H1 (cell line): ENCODE measurements around the gene CD96. TPM values are rescaled to one million over a fixed set of nuclear protein-coding genes. Genes with fewer than 3 reads are reported as not detected.

Experiments used
- CTCF ChIA-PET: fragments of 300-600 bp; sonication (Branson Sonifier 250); formaldehyde crosslinking; loops from one replicate; lab custom pipeline; 2021; ENCODE audit not compliant: partially characterized antibody; lab: Charles Lee
- POLR2A ChIA-PET: fragments of 300-600 bp; sonication (Branson Sonifier 250); formaldehyde crosslinking; loops from one replicate; lab custom pipeline; 2021; ENCODE audit warnings: inconsistent platforms; ENCODE audit not compliant: partially characterized antibody; lab: Charles Lee
- DNase-seq, 2 experiments: peaks; one replicate each; pipeline versions ENCODE4 v3.0.0 to v3.0.0-alpha.2; 2010 to 2022; ENCODE audit warnings: low spot score in 2 of 2, low read depth in 1 of 2, mixed read lengths in 1 of 2
- FAIRE-seq: peaks from 2 replicates; lab custom pipeline; 2011; peaks lifted over from hg19 to GRCh38; lab: Jason Lieb, UNC
- H2AFZ ChIP-seq: 2 replicates; pipeline ENCODE4 v1.8.1; 2012; ENCODE audit warnings: low read length, inconsistent platforms
- H2AK5ac ChIP-seq: 2 replicates; pipeline ENCODE4 v1.6.1; 2013; ENCODE audit warnings: low read depth, low read length
- H2BK120ac ChIP-seq: replicated peaks from 2 replicates; pipeline ENCODE3; 2013; ENCODE audit warnings: low read depth, low read length, inconsistent platforms
- H2BK12ac ChIP-seq: 2 replicates; pipeline ENCODE4 v1.6.1; 2013; ENCODE audit warnings: low read depth, low read length
- H2BK15ac ChIP-seq: 2 replicates; pipeline ENCODE4 v1.6.1; 2013; ENCODE audit warnings: low read length
- H2BK20ac ChIP-seq: 2 replicates; pipeline ENCODE4 v1.6.1; 2013; ENCODE audit warnings: low read length
- H2BK5ac ChIP-seq: 2 replicates; pipeline ENCODE4 v1.6.1; 2013; ENCODE audit warnings: low read depth, low read length
- H3K14ac ChIP-seq: 2 replicates; pipeline ENCODE4 v1.6.1; 2013; ENCODE audit warnings: inconsistent platforms; ENCODE audit not compliant: insufficient read length
- H3K18ac ChIP-seq: 2 replicates; pipeline ENCODE4 v1.6.1; 2013; ENCODE audit warnings: low read length; ENCODE audit errors: extremely low read depth
- H3K23ac ChIP-seq: 2 replicates; pipeline ENCODE4 v1.6.1; 2013; ENCODE audit warnings: inconsistent platforms; ENCODE audit not compliant: insufficient read length
- H3K23me2 ChIP-seq: 2 replicates; pipeline ENCODE4 v1.6.1; 2013; ENCODE audit warnings: low read depth, low read length
- H3K27ac ChIP-seq: 2 replicates; pipeline ENCODE4 v1.6.1; 2011; ENCODE audit warnings: low read depth, low read length, inconsistent platforms
- H3K27me3 ChIP-seq, 4 experiments: replicated peaks in 1 of 4; 1 replicate in 1 of 4; 2 replicates in 3 of 4; pipeline versions ENCODE4 v1.6.1 to v1.8.1; 2011 to 2013; ENCODE audit warnings: low read length in 3 of 4, mild to moderate bottlenecking in 3 of 4, inconsistent platforms in 2 of 4, mixed read lengths in 2 of 4, moderate library complexity in 1 of 4; ENCODE audit not compliant: control insufficient read depth in 3 of 4, insufficient read depth in 3 of 4; ENCODE audit errors: extremely low read depth in 1 of 4
- H3K36me3 ChIP-seq, 4 experiments: 2 replicates each; pipeline versions ENCODE4 v1.6.1 to v1.8.1; 2011 to 2013; ENCODE audit warnings: mild to moderate bottlenecking in 4 of 4, low read length in 3 of 4, moderate library complexity in 2 of 4, control low read depth in 1 of 4, inconsistent platforms in 1 of 4; ENCODE audit not compliant: insufficient read depth in 4 of 4, control insufficient read depth in 2 of 4
- H3K4ac ChIP-seq: replicated peaks from 2 replicates; pipeline ENCODE3; 2013; ENCODE audit warnings: low read length, low read depth, mixed read lengths, inconsistent platforms; ENCODE audit not compliant: insufficient read length
- H3K4me1 ChIP-seq, 4 experiments: replicated peaks in 1 of 4; 1 replicate in 1 of 4; 2 replicates in 3 of 4; pipeline versions ENCODE4 v1.6.1 to v1.8.1; 2011 to 2013; ENCODE audit warnings: low read length in 3 of 4, inconsistent platforms in 2 of 4, mixed read lengths in 1 of 4; ENCODE audit not compliant: insufficient read depth in 4 of 4, control insufficient read depth in 3 of 4
- H3K4me2 ChIP-seq, 2 experiments: 2 replicates each; pipeline versions ENCODE4 v1.6.1 to v1.8.1; 2011 to 2013; ENCODE audit warnings: low read depth in 2 of 2, low read length in 2 of 2, control low read depth in 1 of 2, inconsistent platforms in 1 of 2, mild to moderate bottlenecking in 1 of 2; ENCODE audit not compliant: insufficient read depth in 1 of 2
- H3K4me3 ChIP-seq, 4 experiments: fragments of 200-600, 300-600 bp in 1 of 4; sonication (generic), shearing (Covaris generic), sonication (Bioruptor Twin) in 1 of 4; 2 replicates each; pipeline versions ENCODE4 v1.5.1 to v1.8.1; 2011 to 2016; ENCODE audit warnings: low read length in 4 of 4, low read depth in 3 of 4, control low read depth in 2 of 4, inconsistent platforms in 2 of 4, mild to moderate bottlenecking in 2 of 4, mixed read lengths in 1 of 4, moderate library complexity in 1 of 4; ENCODE audit not compliant: insufficient read depth in 2 of 4; ENCODE audit errors: extremely low read depth in 1 of 4
- H3K56ac ChIP-seq: replicated peaks from 2 replicates; pipeline ENCODE3; 2013; ENCODE audit warnings: low read depth, mild to moderate bottlenecking, mixed read lengths, low read length, inconsistent platforms; ENCODE audit not compliant: insufficient read length
- H3K79me1 ChIP-seq: 2 replicates; pipeline ENCODE4 v1.6.1; 2013; ENCODE audit warnings: low read depth, low read length, control low read depth
- H3K79me2 ChIP-seq, 2 experiments: 2 replicates each; pipeline versions ENCODE4 v1.6.1 to v1.8.1; 2012 to 2013; ENCODE audit warnings: low read length in 2 of 2, mild to moderate bottlenecking in 2 of 2, inconsistent platforms in 1 of 2; ENCODE audit not compliant: insufficient read depth in 2 of 2, control insufficient read depth in 1 of 2
- H3K9ac ChIP-seq, 4 experiments: replicated peaks in 1 of 4; 1 replicate in 1 of 4; 2 replicates in 3 of 4; pipeline versions ENCODE4 v1.6.1 to v1.8.1; 2011 to 2013; ENCODE audit warnings: low read depth in 3 of 4, low read length in 3 of 4, control low read depth in 2 of 4, mild to moderate bottlenecking in 2 of 4, moderate library complexity in 2 of 4, inconsistent platforms in 1 of 4; ENCODE audit errors: extremely low read depth in 1 of 4
- H3K9me3 ChIP-seq, 2 experiments: 2 replicates each; pipeline versions ENCODE4 v1.6.1 to v1.8.1; 2012 to 2013; ENCODE audit warnings: mild to moderate bottlenecking in 2 of 2, moderate library complexity in 2 of 2, control low read depth in 1 of 2, inconsistent platforms in 1 of 2, low read depth in 1 of 2, low read length in 1 of 2, mixed read lengths in 1 of 2; ENCODE audit not compliant: insufficient read depth in 2 of 2
- H4K20me1 ChIP-seq, 2 experiments: replicated peaks in 1 of 2; 2 replicates each; pipeline versions ENCODE3 to v1.8.1; 2011 to 2013; ENCODE audit warnings: inconsistent platforms in 2 of 2, low read length in 2 of 2, mild to moderate bottlenecking in 1 of 2; ENCODE audit not compliant: insufficient read depth in 2 of 2, control insufficient read depth in 1 of 2
- H4K5ac ChIP-seq: 2 replicates; pipeline ENCODE4 v1.6.1; 2013; ENCODE audit warnings: low read length, low read depth, mixed read lengths, inconsistent platforms; ENCODE audit not compliant: insufficient read length
- H4K8ac ChIP-seq: 2 replicates; pipeline ENCODE4 v1.8.0; 2013; ENCODE audit warnings: mild to moderate bottlenecking, moderate library complexity, low read length, inconsistent platforms; ENCODE audit not compliant: insufficient read depth; ENCODE audit errors: extremely low read depth
- H4K91ac ChIP-seq: replicated peaks from 2 replicates; pipeline ENCODE3; 2013; ENCODE audit warnings: low read length, mixed read lengths, inconsistent platforms; ENCODE audit not compliant: insufficient read length
- ATF2 ChIP-seq: IDR thresholded peaks from 2 replicates; pipeline ENCODE4 v1.6.1; 2012; ENCODE audit warnings: low read length, inconsistent platforms
- CHD2 ChIP-seq: IDR thresholded peaks from 2 replicates; pipeline ENCODE4 v1.6.1; 2012; ENCODE audit warnings: low read length, improper control_type of control experiment
- MAX ChIP-seq: IDR thresholded peaks from 2 replicates; pipeline ENCODE4 v1.6.1; 2012; ENCODE audit warnings: inconsistent platforms
- PHF8 ChIP-seq: fragments of 200-600 bp; sonication (generic); conservative IDR thresholded peaks from 2 replicates; pipeline ENCODE4 v1.7.1; 2012; ENCODE audit warnings: low read depth, mild to moderate bottlenecking, inconsistent platforms, low read length, moderate library complexity
- POLR2A ChIP-seq, 2 experiments: IDR thresholded peaks; 1 replicate in 1 of 2; 2 replicates in 1 of 2; pipeline ENCODE4 v1.6.1; 2011; ENCODE audit warnings: low read depth in 2 of 2, low read length in 2 of 2, mild to moderate bottlenecking in 2 of 2; ENCODE audit errors: control extremely low read depth in 1 of 2
- POU5F1 ChIP-seq: IDR thresholded peaks from 2 replicates; pipeline ENCODE4 v1.6.1; 2011; ENCODE audit warnings: low read depth, mild to moderate bottlenecking, low read length, moderate library complexity
- USF2 ChIP-seq: IDR thresholded peaks from 2 replicates; pipeline ENCODE4 v1.6.1; 2011; ENCODE audit warnings: low read length, improper control_type of control experiment
- WGBS, 2 experiments: shearing (Covaris generic) in 1 of 2; methylation state at CpG; one replicate each; pipeline versions ENCODE4 v1.1.6 to v1.1.7; 2013 to 2015; ENCODE audit warnings: low lambda C conversion rate in 2 of 2, mixed read lengths in 2 of 2, inconsistent platforms in 1 of 2, low coverage in 1 of 2, missing lambda C conversion rate in 1 of 2; ENCODE audit not compliant: insufficient replicate concordance in 2 of 2, insufficient coverage in 1 of 2, insufficient read length in 1 of 2; ENCODE audit errors: extremely low coverage in 1 of 2, missing lambda C conversion rate in 1 of 2; 5-methylcytosine and 5-hydroxymethylcytosine counted together
- polyA plus RNA-seq, 7 experiments: library from polyadenylated mRNA; depleted of rRNA in 3 of 7; stranded (reverse) in 5 of 7; unstranded in 2 of 7; fragments of >200 nt in 5 of 7; fragments of 200-250 nt in 2 of 7; gene quantifications; 1 replicate in 5 of 7; 2 replicates in 1 of 7; 4 replicates in 1 of 7; pipeline versions ENCODE4 v1.2.1 to v1.2.3, GENCODE V29; 2011 to 2013; ENCODE audit warnings: missing spikeins in 2 of 7, mixed read lengths in 2 of 7
- total RNA-seq: library from RNA; stranded (reverse); fragmentation: NEBNext Ultra II Directional; extraction: Animal tissue kit (Norgen Biotek cat#: 25700); gene quantifications from 2 replicates; pipeline ENCODE4 v1.2.1, GENCODE V29; 2021

CD96 gene
- total and polyA plus RNA-seq, 2 of the 8 experiments (the other 6 are each of a cell fraction or from before 2014, with no cell fraction given) = not detected

- no peak overlapping the region for H3K14ac ChIP-seq
- H3K27me3 ChIP-seq = no peaks in the 10 kb centered on the region
- no peak overlapping the region for H3K18ac ChIP-seq
- H3K27ac ChIP-seq = no peak overlapping the region
- POLR2A ChIA-PET = no interaction called here
- FAIRE-seq = no peak
- no peak overlapping the region for H2BK120ac ChIP-seq
- no peak overlapping the region for H4K5ac ChIP-seq
- no peak for DNase-seq
- H3K79me2 ChIP-seq = no peaks in the 10 kb centered on the region
- H2BK15ac ChIP-seq = no peak overlapping the region
- no peaks in the 10 kb centered on the region for H3K4me1 ChIP-seq
- H2BK5ac ChIP-seq = no peak overlapping the region
- H3K9ac ChIP-seq = no peak overlapping the region
- H2AFZ ChIP-seq = no peak overlapping the region
- CTCF ChIA-PET = interaction anchor here (1.1 to 1.2 kb wide), 2 partner anchors 9 to 45 kb away, joined by 3 read pairs; no protein-coding TSS in a partner anchor
- no peak overlapping the region for H3K4me2 ChIP-seq
- no peak overlapping the region for H2BK12ac ChIP-seq
- H3K79me1 ChIP-seq = no peaks in the 10 kb centered on the region
- WGBS, 2 experiments = 86% methylated on average over 2 of the region's 2 CpGs; no CpG with 5 or more reads in 1 of the 2 experiments
- no peak overlapping the region for H3K4me3 ChIP-seq
- no peaks in the 10 kb centered on the region for H4K20me1 ChIP-seq
- H3K23me2 ChIP-seq = no peaks in the 10 kb centered on the region
- H3K23ac ChIP-seq = no peak overlapping the region
- no peak overlapping the region for H3K56ac ChIP-seq
- no peak overlapping the region for H4K8ac ChIP-seq
- H2AK5ac ChIP-seq = no peak overlapping the region
- no peaks in the 10 kb centered on the region for H3K36me3 ChIP-seq
- no peak overlapping the region for H3K4ac ChIP-seq
- no peak overlapping the region for H2BK20ac ChIP-seq
- H3K9me3 ChIP-seq = peaks cover 0 to 3% of the 10 kb centered on the region in 2 experiments; a peak in 1 of 4 replicates
- H4K91ac ChIP-seq = no peak overlapping the region
- TF ChIP-seq PHF8 (no peak), ATF2 (no peak), MAX (no peak), CHD2 (no peak), POLR2A (IDR thresholded peaks at IDR 0.05; ENCODE audit: control extremely low read depth in 1 of 2, low read depth in 2 of 2, low read length in 2 of 2) (no peak), USF2 (no peak), POU5F1 (no peak)
These were observed 85.1 kb downstream of the CD96 start for GRCh38 chr3:111627092-111627491.
